Subcutaneous adipose tissue (tissue), 4 donors: ENCODE results near the gene RHOT2. TPM values are rescaled to one million over a fixed set of nuclear protein-coding genes. Genes with fewer than 3 reads are reported as not detected.

Source experiments
- total RNA-seq, 4 donors: library from RNA; depleted of rRNA; stranded (reverse); fragments of >200 nt; gene quantifications; one replicate each; pipeline ENCODE4 v1.1.0, GENCODE V29; 2016
- TF ChIP-seq, protein P1 (sequence below): fragments of 450-650 bp; IDR thresholded peaks from one replicate; pipeline ENCODE4 v1.5.1; 2016; ENCODE audit warnings: low read depth, mild to moderate bottlenecking, control low read depth, antibody characterized with exemption, moderate library complexity

The RHOT2 gene
- total RNA-seq, 4 donors from 2014 or later: 26.2 to 75.4 (median 37.8) TPM

DNA sequence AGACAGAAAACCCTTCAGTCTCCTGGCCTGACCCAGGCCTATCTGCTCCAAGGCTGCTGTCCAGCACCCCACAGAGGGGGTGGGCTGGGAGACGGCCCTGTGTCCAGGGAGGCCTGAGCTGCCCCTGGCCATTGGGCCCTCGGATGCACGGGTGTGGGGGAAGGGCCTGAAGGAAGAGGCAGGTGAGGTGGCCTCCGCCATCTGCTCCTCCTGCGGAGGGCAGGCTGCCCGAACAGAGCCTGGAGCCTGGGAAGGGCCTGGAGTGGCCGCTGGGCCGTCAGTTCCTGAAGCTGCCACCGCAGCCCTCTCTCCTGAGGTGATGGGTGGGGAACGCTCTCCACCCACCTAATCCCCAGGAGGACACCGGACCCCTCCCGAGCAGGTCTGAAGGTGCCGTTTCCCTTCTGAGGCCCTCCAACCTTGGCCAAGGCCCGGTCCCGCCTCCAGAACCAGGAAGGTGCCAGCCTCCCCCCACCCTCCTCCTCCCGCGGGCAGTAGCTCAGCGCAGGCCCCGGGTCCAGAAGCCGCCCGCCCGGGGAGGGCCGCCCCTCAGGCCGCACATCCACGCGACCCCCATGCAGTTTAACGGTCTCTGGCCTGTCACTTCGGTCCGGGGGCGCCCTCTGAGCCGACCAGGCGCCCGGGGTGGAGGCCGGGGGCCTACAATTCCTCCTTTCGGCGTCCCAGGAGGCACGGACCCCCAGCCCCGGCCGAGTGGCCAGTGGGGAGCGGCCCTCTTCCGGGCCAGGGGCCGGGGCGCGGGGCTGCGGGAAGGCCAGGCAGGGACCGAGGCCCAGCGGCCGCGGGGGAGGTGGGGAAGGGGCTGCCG lies 36.8 kb downstream of the RHOT2 start:
- TF ChIP-seq, protein P1, sequence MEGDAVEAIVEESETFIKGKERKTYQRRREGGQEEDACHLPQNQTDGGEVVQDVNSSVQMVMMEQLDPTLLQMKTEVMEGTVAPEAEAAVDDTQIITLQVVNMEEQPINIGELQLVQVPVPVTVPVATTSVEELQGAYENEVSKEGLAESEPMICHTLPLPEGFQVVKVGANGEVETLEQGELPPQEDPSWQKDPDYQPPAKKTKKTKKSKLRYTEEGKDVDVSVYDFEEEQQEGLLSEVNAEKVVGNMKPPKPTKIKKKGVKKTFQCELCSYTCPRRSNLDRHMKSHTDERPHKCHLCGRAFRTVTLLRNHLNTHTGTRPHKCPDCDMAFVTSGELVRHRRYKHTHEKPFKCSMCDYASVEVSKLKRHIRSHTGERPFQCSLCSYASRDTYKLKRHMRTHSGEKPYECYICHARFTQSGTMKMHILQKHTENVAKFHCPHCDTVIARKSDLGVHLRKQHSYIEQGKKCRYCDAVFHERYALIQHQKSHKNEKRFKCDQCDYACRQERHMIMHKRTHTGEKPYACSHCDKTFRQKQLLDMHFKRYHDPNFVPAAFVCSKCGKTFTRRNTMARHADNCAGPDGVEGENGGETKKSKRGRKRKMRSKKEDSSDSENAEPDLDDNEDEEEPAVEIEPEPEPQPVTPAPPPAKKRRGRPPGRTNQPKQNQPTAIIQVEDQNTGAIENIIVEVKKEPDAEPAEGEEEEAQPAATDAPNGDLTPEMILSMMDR: no peak

- TF ChIP-seq, protein P1: no peak
Measured at GRCh38 chr16:705431-706188, 37.7 kb downstream of the RHOT2 start, which contains the start of gene FBXL16. Gene FBXL16, minus strand, starts transcription at chr16:705801. Its CDS starts 8,396 bp downstream, at chr16:697405.

GRCh38 chr16:706189-707061 lies 38.5 kb downstream of the RHOT2 start:
- TF ChIP-seq, protein P1: no peak

- TF ChIP-seq, protein P1: no peak
Measured at GRCh38 chr16:707062-707538, 39.2 kb downstream of the RHOT2 start.

GRCh38 chr16:708019-708418 lies 40.1 kb downstream of the RHOT2 start:
- TF ChIP-seq, protein P1: no peak

- TF ChIP-seq, protein P1: no peak
Measured at GRCh38 chr16:708959-709358, 41.0 kb downstream of the RHOT2 start.
